HPDE6-E6E7 (cell line): ENCODE results near the gene HNRNPUL2.
A peak's percentile ranks its signal among the peaks of the same experiment; 100 is the strongest.

Experiments
- DNase-seq: peaks from one replicate; pipeline ENCODE4 v3.0.0; 2011; ENCODE audit warnings: missing footprints; ENCODE audit errors: extremely low spot score

The HNRNPUL2 gene

GRCh38 chr11:62667460-62667859 lies 59.8 kb downstream of the HNRNPUL2 start:
- DNase-seq = no peak

GRCh38 chr11:62666259-62666926 lies 60.9 kb downstream of the HNRNPUL2 start:
- no peak for DNase-seq

- peak; percentile 31 for DNase-seq
These were observed 61.5 kb downstream of the HNRNPUL2 start for GRCh38 chr11:62665599-62666258.

- DNase-seq = peak; percentile 93
These were observed 62.1 kb downstream of the HNRNPUL2 start, which contains the start of the genes C11orf98 and CSKMT for GRCh38 chr11:62665075-62665598. C11orf98 (minus strand) TSS chr11:62665210; CDS start chr11:62665169, 41 bp downstream. CSKMT (plus strand) TSS chr11:62665312; CDS start chr11:62665880, 568 bp downstream.

GRCh38 chr11:62664405-62665074 lies 62.7 kb downstream of the HNRNPUL2 start:
- peak; percentile 55 for DNase-seq
